NT2/D1 (cell line): Measurements from ENCODE around the gene EPHA4.

ENCODE experiments used
- SUZ12 ChIP-seq: IDR thresholded peaks from 2 replicates; pipeline ENCODE4 v1.6.1; 2011; ENCODE audit not compliant: insufficient read length, insufficient read depth; ENCODE audit errors: extremely low read depth
- ZNF274 ChIP-seq: IDR thresholded peaks from 2 replicates; pipeline ENCODE4 v1.6.1; 2011; ENCODE audit warnings: mild to moderate bottlenecking, low read depth, low read length

- no peak for TF ChIP-seq SUZ12
- no peak for TF ChIP-seq ZNF274
Observed at GRCh38 chr2:221503965-221504364, 68.1 kb downstream of the EPHA4 start.
